ENCODE results near the gene DDX60.

Gene DDX60

GRCh38 chr4:168317621-168318020, 931 bp downstream of the DDX60 start:
- H4K91ac ChIP-seq (ENCODE audit: low read depth, low read length): no peak overlapping the region
- H2BK5ac ChIP-seq (ENCODE audit: low read depth, low read length, poor library complexity): no peak overlapping the region
- H3K79me2 ChIP-seq (ENCODE audit: control insufficient read depth, insufficient read depth, low read length, poor library complexity): peaks cover 3% of the 10 kb centered on the region
- no peak overlapping the region for H2AFZ ChIP-seq (ENCODE audit: insufficient read depth, low read length, poor library complexity)
- H3K18ac ChIP-seq (ENCODE audit: low read length): no peak overlapping the region
- no peak for DNase-seq
- H3K4me3 ChIP-seq (ENCODE audit: low read depth, low read length): no peak overlapping the region
- H3K79me1 ChIP-seq (ENCODE audit: low read length): peaks cover 4% of the 10 kb centered on the region
- no peaks in the 10 kb centered on the region for H3K36me3 ChIP-seq (ENCODE audit: control insufficient read depth in 1 of 2, insufficient read depth in 2 of 2, low read length in 2 of 2)
- no peaks in the 10 kb centered on the region for H3K9me3 ChIP-seq (ENCODE audit: insufficient read depth, low read depth, low read length)
- no peak overlapping the region for H2BK120ac ChIP-seq (ENCODE audit: insufficient read depth, low read length, poor library complexity)
- H3K4me1 ChIP-seq (ENCODE audit: control insufficient read depth in 1 of 2, insufficient read depth in 2 of 2, low read length in 2 of 2): no peaks in the 10 kb centered on the region
- H2BK12ac ChIP-seq (ENCODE audit: low read length): no peak overlapping the region
- H4K8ac ChIP-seq (ENCODE audit: low read depth, low read length): no peak overlapping the region
- no peak overlapping the region for H3K4me2 ChIP-seq (ENCODE audit: low read length)
- WGBS (ENCODE audit: extremely low coverage, insufficient coverage, insufficient read length): no CpG with 5 or more reads among the region's 4 CpGs
- H3K23ac ChIP-seq (ENCODE audit: low read length): no peak overlapping the region
- no peak overlapping the region for H4K12ac ChIP-seq (ENCODE audit: low read depth, low read length)
- no peaks in the 10 kb centered on the region for H3K27me3 ChIP-seq (ENCODE audit: insufficient read depth, low read length)
- H3K9ac ChIP-seq (ENCODE audit: low read length): no peak overlapping the region
- H2AK5ac ChIP-seq (ENCODE audit: low read length): no peak overlapping the region
- no peak overlapping the region for H3K4ac ChIP-seq (ENCODE audit: low read depth, low read length)
- no peak overlapping the region for H3K27ac ChIP-seq (ENCODE audit: low read depth, low read length)
- H3K14ac ChIP-seq (ENCODE audit: low read length): no peak overlapping the region

GRCh38 chr4:168309781-168310180, 8.8 kb downstream of the DDX60 start:
- Histone ChIP-seq H3K4me2 (ENCODE audit: low read length) (no peak overlapping the region), H2AFZ (ENCODE audit: insufficient read depth, low read length, poor library complexity) (no peak overlapping the region), H3K14ac (ENCODE audit: low read length) (no peak overlapping the region), H2BK120ac (ENCODE audit: insufficient read depth, low read length, poor library complexity) (no peak overlapping the region), H3K27ac (ENCODE audit: low read depth, low read length) (no peak overlapping the region), H3K79me2 (ENCODE audit: control insufficient read depth, insufficient read depth, low read length, poor library complexity) (no peaks in the 10 kb centered on the region), H4K12ac (ENCODE audit: low read depth, low read length) (no peak overlapping the region), H3K9ac (ENCODE audit: low read length) (no peak overlapping the region), H3K36me3 (ENCODE audit: control insufficient read depth in 1 of 2, insufficient read depth in 2 of 2, low read length in 2 of 2) (no peaks in the 10 kb centered on the region), H3K4me3 (ENCODE audit: low read depth, low read length) (no peak overlapping the region), H3K4ac (ENCODE audit: low read depth, low read length) (no peak overlapping the region), H3K27me3 (ENCODE audit: insufficient read depth, low read length) (no peaks in the 10 kb centered on the region), H2BK5ac (ENCODE audit: low read depth, low read length, poor library complexity) (no peak overlapping the region), H3K18ac (ENCODE audit: low read length) (no peak overlapping the region), H3K4me1 (ENCODE audit: control insufficient read depth in 1 of 2, insufficient read depth in 2 of 2, low read length in 2 of 2) (no peaks in the 10 kb centered on the region), H2AK5ac (ENCODE audit: low read length) (no peak overlapping the region), H2BK12ac (ENCODE audit: low read length) (no peak overlapping the region), H3K23ac (ENCODE audit: low read length) (no peak overlapping the region), H4K8ac (ENCODE audit: low read depth, low read length) (no peak overlapping the region), H4K91ac (ENCODE audit: low read depth, low read length) (no peak overlapping the region), H3K9me3 (ENCODE audit: insufficient read depth, low read depth, low read length) (no peaks in the 10 kb centered on the region), H3K79me1 (ENCODE audit: low read length) (no peaks in the 10 kb centered on the region)
- DNase-seq: no peak
- no CpG with 5 or more reads among the region's 2 CpGs for WGBS (ENCODE audit: extremely low coverage, insufficient coverage, insufficient read length)

- Histone ChIP-seq H2BK5ac (ENCODE audit: low read depth, low read length, poor library complexity) (no peak overlapping the region), H4K12ac (ENCODE audit: low read depth, low read length) (no peak overlapping the region), H2AK5ac (ENCODE audit: low read length) (no peak overlapping the region), H3K4ac (ENCODE audit: low read depth, low read length) (no peak overlapping the region), H3K9ac (ENCODE audit: low read length) (no peak overlapping the region), H3K4me1 (ENCODE audit: control insufficient read depth in 1 of 2, insufficient read depth in 2 of 2, low read length in 2 of 2) (no peaks in the 10 kb centered on the region), H4K91ac (ENCODE audit: low read depth, low read length) (no peak overlapping the region), H3K18ac (ENCODE audit: low read length) (no peak overlapping the region), H3K4me2 (ENCODE audit: low read length) (no peak overlapping the region), H3K79me1 (ENCODE audit: low read length) (no peaks in the 10 kb centered on the region), H2AFZ (ENCODE audit: insufficient read depth, low read length, poor library complexity) (no peak overlapping the region), H2BK120ac (ENCODE audit: insufficient read depth, low read length, poor library complexity) (no peak overlapping the region), H4K8ac (ENCODE audit: low read depth, low read length) (no peak overlapping the region), H2BK12ac (ENCODE audit: low read length) (no peak overlapping the region), H3K36me3 (ENCODE audit: control insufficient read depth in 1 of 2, insufficient read depth in 2 of 2, low read length in 2 of 2) (no peaks in the 10 kb centered on the region), H3K23ac (ENCODE audit: low read length) (no peak overlapping the region), H3K4me3 (ENCODE audit: low read depth, low read length) (no peak overlapping the region), H3K27ac (ENCODE audit: low read depth, low read length) (no peak overlapping the region), H3K9me3 (ENCODE audit: insufficient read depth, low read depth, low read length) (no peaks in the 10 kb centered on the region), H3K14ac (ENCODE audit: low read length) (no peak overlapping the region), H3K79me2 (ENCODE audit: control insufficient read depth, insufficient read depth, low read length, poor library complexity) (no peaks in the 10 kb centered on the region), H3K27me3 (ENCODE audit: insufficient read depth, low read length) (no peaks in the 10 kb centered on the region)
- whole genome bisulfite sequencing (ENCODE audit: extremely low coverage, insufficient coverage, insufficient read length): no CpG with 5 or more reads among the region's 2 CpGs
- no peak for DNase-seq
These were observed 9.6 kb downstream of the DDX60 start for GRCh38 chr4:168308912-168309311.

- Histone ChIP-seq H3K4me3 (ENCODE audit: low read depth, low read length) (no peak overlapping the region), H3K9me3 (ENCODE audit: insufficient read depth, low read depth, low read length) (no peaks in the 10 kb centered on the region), H2AK5ac (ENCODE audit: low read length) (no peak overlapping the region), H4K12ac (ENCODE audit: low read depth, low read length) (no peak overlapping the region), H3K27ac (ENCODE audit: low read depth, low read length) (no peak overlapping the region), H3K4ac (ENCODE audit: low read depth, low read length) (no peak overlapping the region), H2BK5ac (ENCODE audit: low read depth, low read length, poor library complexity) (no peak overlapping the region), H3K23ac (ENCODE audit: low read length) (no peak overlapping the region), H3K4me2 (ENCODE audit: low read length) (no peak overlapping the region), H3K79me1 (ENCODE audit: low read length) (no peaks in the 10 kb centered on the region), H3K79me2 (ENCODE audit: control insufficient read depth, insufficient read depth, low read length, poor library complexity) (no peaks in the 10 kb centered on the region), H3K36me3 (ENCODE audit: control insufficient read depth in 1 of 2, insufficient read depth in 2 of 2, low read length in 2 of 2) (no peaks in the 10 kb centered on the region), H2BK120ac (ENCODE audit: insufficient read depth, low read length, poor library complexity) (no peak overlapping the region), H3K9ac (ENCODE audit: low read length) (no peak overlapping the region), H3K18ac (ENCODE audit: low read length) (no peak overlapping the region), H3K4me1 (ENCODE audit: control insufficient read depth in 1 of 2, insufficient read depth in 2 of 2, low read length in 2 of 2) (no peaks in the 10 kb centered on the region), H3K27me3 (ENCODE audit: insufficient read depth, low read length) (no peaks in the 10 kb centered on the region), H3K14ac (ENCODE audit: low read length) (no peak overlapping the region), H4K91ac (ENCODE audit: low read depth, low read length) (no peak overlapping the region), H4K8ac (ENCODE audit: low read depth, low read length) (no peak overlapping the region), H2BK12ac (ENCODE audit: low read length) (no peak overlapping the region), H2AFZ (ENCODE audit: insufficient read depth, low read length, poor library complexity) (no peak overlapping the region)
- WGBS (ENCODE audit: extremely low coverage, insufficient coverage, insufficient read length): no CpG with 5 or more reads among the region's 7 CpGs
- no peak for DNase-seq
These were observed 12.1 kb downstream of the DDX60 start for GRCh38 chr4:168306476-168306875.

All from trophoblast cell (in vitro differentiated cells and primary cell).